K562 (cell line): ENCODE data around the gene SRF. TPM values are rescaled to one million over a fixed set of nuclear protein-coding genes. Genes with fewer than 3 reads are reported as not detected.

ENCODE experiments used
- BRF2 ChIP-seq: IDR thresholded peaks from 3 replicates; pipeline ENCODE4 v1.6.1; 2011; ENCODE audit warnings: borderline replicate concordance, mild to moderate bottlenecking; ENCODE audit not compliant: insufficient read length, insufficient read depth
- CBFA2T2 ChIP-seq: fragments of 450-650 bp; conservative IDR thresholded peaks from 2 replicates; pipeline ENCODE4 v1.6.1; 2017; ENCODE audit warnings: mild to moderate bottlenecking
- CBX3 ChIP-seq, 2 experiments: IDR thresholded peaks; 1 replicate in 1 of 2; 2 replicates in 1 of 2; pipeline ENCODE4 v1.6.1; 2012; ENCODE audit warnings: inconsistent platforms in 2 of 2, low read length in 2 of 2, borderline replicate concordance in 1 of 2, control low read depth in 1 of 2
- FOXA3 ChIP-seq, 2 experiments: fragments of 450-650 bp in 1 of 2; sonication (generic) in 1 of 2; formaldehyde crosslinking; IDR thresholded peaks in 1 of 2; conservative IDR thresholded peaks in 1 of 2; 2 replicates each; pipeline versions ENCODE4 v1.4.0 to v1.8.0; 2020 to 2022; ENCODE audit warnings: mild to moderate bottlenecking in 2 of 2, missing genetic modification reagents in 1 of 2
- FOXP4 ChIP-seq: sonication (generic); formaldehyde crosslinking; IDR thresholded peaks from 2 replicates; pipeline ENCODE4 v1.8.0; 2022; ENCODE audit warnings: mild to moderate bottlenecking, missing genetic modification reagents, borderline replicate concordance
- GABPA ChIP-seq: fragments of 200-800 bp; sonication (Bioruptor generic); conservative IDR thresholded peaks from 2 replicates; pipeline ENCODE4 v1.6.1; 2016; ENCODE audit warnings: low read depth, missing genetic modification characterization, missing compliant biosample characterization
- GATAD2B ChIP-seq: fragments of 450-650 bp; IDR thresholded peaks from 2 replicates; pipeline ENCODE4 v1.6.1; 2017; ENCODE audit warnings: mild to moderate bottlenecking, borderline replicate concordance
- HMBOX1 ChIP-seq: sonication (generic); IDR thresholded peaks from 2 replicates; pipeline ENCODE4 v1.6.1; 2016
- ILK ChIP-seq: fragments of 450-650 bp; IDR thresholded peaks from 2 replicates; pipeline ENCODE4 v1.6.1; 2016; ENCODE audit warnings: missing genetic modification characterization, low read depth, mild to moderate bottlenecking, missing compliant biosample characterization, moderate library complexity, borderline replicate concordance
- MNT ChIP-seq, 2 experiments: fragments of 450-650 bp; conservative IDR thresholded peaks; 2 replicates each; pipeline ENCODE4 v1.6.1; 2017; ENCODE audit warnings: mild to moderate bottlenecking in 2 of 2, moderate library complexity in 2 of 2
- NCOR1 ChIP-seq: fragments of 450-650 bp; IDR thresholded peaks from 2 replicates; pipeline ENCODE4 v1.6.1; 2016; ENCODE audit warnings: mild to moderate bottlenecking, moderate library complexity
- PHF21A ChIP-seq: fragments of 450-650 bp; IDR thresholded peaks from 2 replicates; pipeline ENCODE4 v1.6.1; 2017; ENCODE audit warnings: low read depth, borderline replicate concordance
- SNIP1 ChIP-seq: fragments of 450-650 bp; IDR thresholded peaks from 2 replicates; pipeline ENCODE4 v1.7.1; 2017; ENCODE audit warnings: low read depth, mild to moderate bottlenecking
- SRSF7 ChIP-seq: fragments of 200-400 bp; formaldehyde crosslinking; optimal IDR thresholded peaks from 2 replicates; pipeline ENCODE3; 2017; ENCODE audit warnings: mild to moderate bottlenecking, low read depth, low read length
- TAF15 ChIP-seq: fragments of 200-400 bp; formaldehyde crosslinking; IDR thresholded peaks from 2 replicates; pipeline ENCODE4 v1.6.1; 2017; ENCODE audit warnings: mild to moderate bottlenecking, low read depth, low read length, moderate library complexity
- TFE3 ChIP-seq: fragments of 450-650 bp; formaldehyde crosslinking; IDR thresholded peaks from 2 replicates; pipeline ENCODE4 v1.4.0; 2020; ENCODE audit warnings: mild to moderate bottlenecking, mixed read lengths
- ZEB2 ChIP-seq: fragments of 450-650 bp; IDR thresholded peaks from 2 replicates; pipeline ENCODE4 v1.6.1; 2016
- ZNF316 ChIP-seq: fragments of 450-650 bp; IDR thresholded peaks from 2 replicates; pipeline ENCODE4 v1.6.1; 2016
- ZNF639 ChIP-seq, 2 experiments: fragments of 200-800 bp in 1 of 2; sonication (Bioruptor generic) in 1 of 2; sonication (generic) in 1 of 2; formaldehyde crosslinking in 1 of 2; IDR thresholded peaks in 1 of 2; conservative IDR thresholded peaks in 1 of 2; 2 replicates each; pipeline versions ENCODE4 v1.5.0 to v1.6.1; 2016 to 2020; ENCODE audit warnings: missing compliant biosample characterization in 1 of 2, missing genetic modification characterization in 1 of 2, missing genetic modification reagents in 1 of 2
- polyA plus RNA-seq, 8 experiments: library from polyadenylated mRNA; depleted of rRNA in 4 of 8; stranded (reverse) in 5 of 8; unstranded in 3 of 8; fragments of >200 nt; fragmentation: Nextera tagmentation in 2 of 8; fragmentation: Illumina TruSeq in 1 of 8; extraction: Ambion mirVana in 2 of 8; extraction: Trizol in 1 of 8; gene quantifications; 2 replicates each; pipeline versions ENCODE4 v1.2.1 to v1.2.3, GENCODE V29; 2011 to 2014; ENCODE audit warnings: inconsistent platforms in 1 of 8, missing spikeins in 1 of 8
- total RNA-seq, 7 experiments: library from RNA; depleted of rRNA in 6 of 7; stranded (reverse); fragments of >200 nt in 6 of 7; fragmentation: Illumina TruSeq in 2 of 7; extraction: Trizol in 2 of 7; gene quantifications; 2 replicates each; pipeline versions ENCODE4 v1.2.1 to v1.2.3, GENCODE V29; 2011 to 2021; ENCODE audit warnings: low replicate concordance in 1 of 7

SRF gene
- total and polyA plus RNA-seq, 9 of the 15 experiments (the other 6 are each of a cell fraction or from before 2014, with no cell fraction given), result 2.5 to 37.0 (median 24.6) TPM

- TF ChIP-seq FOXP4 (CRISPR knock-in tag), result 0 out of 2 replicates have a peak, but pooled peaks have one; percentile 31
- TF ChIP-seq GATAD2B, result no peak
- TF ChIP-seq BRF2, result no peak
- no peak; a peak in 1 of 3 replicates for TF ChIP-seq CBX3 (IDR thresholded peaks at IDR 0.05; ENCODE audit: borderline replicate concordance in 1 of 2, low read length in 2 of 2)
- no peak for TF ChIP-seq TAF15
- TF ChIP-seq TFE3 (CRISPR knock-in tag), result no peak
- TF ChIP-seq SRSF7, result no peak
- no peak for TF ChIP-seq PHF21A
- peak; percentile 17; the same call in 1 of the 2 replicates for TF ChIP-seq ZNF316
- TF ChIP-seq NCOR1, result peak; percentile 16; the same call in 1 of the 2 replicates
- TF ChIP-seq FOXA3 (CRISPR knock-in tag; conservative IDR thresholded peaks at IDR 0.05 in 1 of 2, IDR thresholded peaks at IDR 0.05 in 1 of 2), result no peak
- peak in 1 of 2 experiments; percentile 58; a peak in 3 of 4 replicates for TF ChIP-seq MNT (conservative IDR thresholded peaks at IDR 0.05)
- TF ChIP-seq GABPA, result no peak
- peak; percentile 44; the same call in 1 of the 2 replicates for TF ChIP-seq HMBOX1
- TF ChIP-seq ZEB2, result 0 out of 2 replicates have a peak, but pooled peaks have one; percentile 46
- no peak for TF ChIP-seq SNIP1
- TF ChIP-seq CBFA2T2, result peak; percentile 45; the same call in 1 of the 2 replicates
- TF ChIP-seq ILK (tag), result no peak
- TF ChIP-seq ZNF639 (CRISPR knock-in tag; conservative IDR thresholded peaks at IDR 0.05 in 1 of 2, IDR thresholded peaks at IDR 0.05 in 1 of 2), result no peak
Observed at GRCh38 chr6:43183441-43183840, 12.4 kb downstream of the SRF start (continued).
